Neural cell (in vitro differentiated cells): Measurements from ENCODE around the gene COASY. TPM values are rescaled to one million over a fixed set of nuclear protein-coding genes. Genes with fewer than 3 reads are reported as not detected.
A peak's percentile ranks its signal among the peaks of the same experiment; 100 is the strongest.

ENCODE experiments used
- H2AFZ ChIP-seq: fragments of 200-600, 300-800 bp; sonication (generic), shearing (Covaris generic); 2 replicates; pipeline ENCODE4 v1.6.0; 2014; ENCODE audit warnings: low read depth, mild to moderate bottlenecking, antibody characterized with exemption, low read length, moderate library complexity
- H3F3A ChIP-seq: fragments of 200-600 bp; shearing (Covaris generic); 2 replicates; pipeline ENCODE4 v1.6.1; 2016; ENCODE audit warnings: mild to moderate bottlenecking, moderate library complexity, mixed read lengths, antibody characterized with exemption, low read length; ENCODE audit not compliant: insufficient read depth, poor library complexity, severe bottlenecking
- H3K27ac ChIP-seq: fragments of 200-600, 300-800 bp; sonication (generic), shearing (Covaris generic); 2 replicates; pipeline ENCODE4 v1.5.1; 2014; ENCODE audit warnings: mild to moderate bottlenecking, low read length, moderate library complexity
- H3K27me3 ChIP-seq: fragments of 300-800, 200-600 bp; sonication (generic), shearing (Covaris generic); 2 replicates; pipeline ENCODE4 v1.6.0; 2014; ENCODE audit warnings: mild to moderate bottlenecking, low read depth, low read length, moderate library complexity; ENCODE audit not compliant: insufficient read depth
- H3K36me3 ChIP-seq: fragments of 300-800, 200-600 bp; sonication (generic), shearing (Covaris generic); 2 replicates; pipeline ENCODE4 v1.5.1; 2014; ENCODE audit warnings: mild to moderate bottlenecking, antibody characterized with exemption, low read length, moderate library complexity; ENCODE audit not compliant: insufficient read depth
- H3K4me2 ChIP-seq: fragments of 300-800, 200-600 bp; sonication (generic), shearing (Covaris generic); 2 replicates; pipeline ENCODE4 v1.6.0; 2014; ENCODE audit warnings: mild to moderate bottlenecking, low read length
- H3K4me3 ChIP-seq: fragments of 300-800, 200-600 bp; sonication (generic), shearing (Covaris generic); 2 replicates; pipeline ENCODE4 v1.5.1; 2014; ENCODE audit warnings: mild to moderate bottlenecking, low read length, moderate library complexity
- H3K79me2 ChIP-seq: fragments of 200-600 bp; shearing (Covaris generic); replicated peaks from 2 replicates; pipeline ENCODE4 v1.6.0; 2014; ENCODE audit warnings: mild to moderate bottlenecking, low read length, moderate library complexity; ENCODE audit not compliant: insufficient read depth
- H3K9ac ChIP-seq: fragments of 300-800, 200-600 bp; sonication (generic), shearing (Covaris generic); 2 replicates; pipeline ENCODE4 v1.6.1; 2016; ENCODE audit warnings: mild to moderate bottlenecking, low read length, mixed read lengths
- H3K9me2 ChIP-seq: fragments of 200-600 bp; shearing (Covaris generic); 2 replicates; pipeline ENCODE4 v1.6.1; 2016; ENCODE audit warnings: mild to moderate bottlenecking, low read length, mixed read lengths; ENCODE audit not compliant: insufficient read depth
- H3K9me3 ChIP-seq: fragments of 200-600, 300-800 bp; sonication (generic), shearing (Covaris generic); 2 replicates; pipeline ENCODE4 v1.6.1; 2016; ENCODE audit warnings: mild to moderate bottlenecking, mixed run types, low read length, moderate library complexity, mixed read lengths
- H4K20me1 ChIP-seq: fragments of 200-600 bp; shearing (Covaris generic); 2 replicates; pipeline ENCODE4 v1.6.1; 2016; ENCODE audit warnings: mild to moderate bottlenecking, mixed run types; ENCODE audit not compliant: insufficient read depth
- EP300 ChIP-seq: fragments of 450-650 bp; conservative IDR thresholded peaks from 2 replicates; pipeline ENCODE4 v1.6.1; 2014; ENCODE audit warnings: antibody characterized with exemption, mild to moderate bottlenecking, moderate library complexity; ENCODE audit not compliant: poor library complexity, severe bottlenecking
- EZH2 ChIP-seq: fragments of 200-600, 300-800 bp; shearing (Covaris generic), sonication (generic); IDR thresholded peaks from 2 replicates; pipeline ENCODE4 v1.6.1; 2014; ENCODE audit warnings: antibody characterized with exemption, low read length, borderline replicate concordance, mild to moderate bottlenecking; ENCODE audit not compliant: insufficient read depth, poor library complexity, severe bottlenecking
- MXI1 ChIP-seq: fragments of 450-650 bp; conservative IDR thresholded peaks from 2 replicates; pipeline ENCODE4 v1.6.1; 2014; ENCODE audit warnings: antibody characterized with exemption, mild to moderate bottlenecking; ENCODE audit not compliant: poor library complexity, severe bottlenecking
- POLR2AphosphoS5 ChIP-seq: IDR thresholded peaks from 2 replicates; pipeline ENCODE4 v1.6.1; 2012
- RAD21 ChIP-seq: fragments of 450-650 bp; conservative IDR thresholded peaks from 2 replicates; pipeline ENCODE4 v1.6.1; 2014; ENCODE audit warnings: antibody characterized with exemption, mild to moderate bottlenecking, moderate library complexity
- SMC3 ChIP-seq: fragments of 450-650 bp; conservative IDR thresholded peaks from 2 replicates; pipeline ENCODE4 v1.6.1; 2014; ENCODE audit warnings: antibody characterized with exemption, mild to moderate bottlenecking, moderate library complexity; ENCODE audit not compliant: poor library complexity
- TAF1 ChIP-seq: IDR thresholded peaks from 2 replicates; pipeline ENCODE4 v1.6.1; 2012; ENCODE audit warnings: low read depth
- polyA plus RNA-seq: library from polyadenylated mRNA; depleted of rRNA; stranded (reverse); fragments of >200 nt; gene quantifications from 2 replicates; pipeline ENCODE4 v1.2.3, GENCODE V29; 2014
- TF ChIP-seq, protein P1 (sequence below): fragments of 450-650 bp; IDR thresholded peaks from 2 replicates; pipeline ENCODE4 v1.5.1; 2014; ENCODE audit warnings: antibody characterized with exemption, mild to moderate bottlenecking, moderate library complexity; ENCODE audit not compliant: poor library complexity, severe bottlenecking
- TF ChIP-seq, protein P2 (sequence below): IDR thresholded peaks from 2 replicates; pipeline ENCODE4 v1.6.1; 2012; ENCODE audit warnings: borderline replicate concordance

The COASY gene
- polyA plus RNA-seq, 1 donor from 2014 or later = 8.2 TPM

- Histone ChIP-seq H3K36me3 (no peaks in the 10 kb centered on the region), H3K9ac (peak overlapping the region; percentile 29), H3K4me3 (peak overlapping the region; percentile 52), H3K4me2 (no peak overlapping the region), H3K27me3 (no peaks in the 10 kb centered on the region), H3K9me2 (no peaks in the 10 kb centered on the region), H4K20me1 (no peaks in the 10 kb centered on the region), H3F3A (no peaks in the 10 kb centered on the region), H3K79me2 (no peaks in the 10 kb centered on the region), H2AFZ (no peak overlapping the region), H3K9me3 (no peaks in the 10 kb centered on the region), H3K27ac (no peak overlapping the region)
- TF ChIP-seq MXI1 = no peak
- TF ChIP-seq RAD21 = peak; percentile 10
- TF ChIP-seq, protein P1, sequence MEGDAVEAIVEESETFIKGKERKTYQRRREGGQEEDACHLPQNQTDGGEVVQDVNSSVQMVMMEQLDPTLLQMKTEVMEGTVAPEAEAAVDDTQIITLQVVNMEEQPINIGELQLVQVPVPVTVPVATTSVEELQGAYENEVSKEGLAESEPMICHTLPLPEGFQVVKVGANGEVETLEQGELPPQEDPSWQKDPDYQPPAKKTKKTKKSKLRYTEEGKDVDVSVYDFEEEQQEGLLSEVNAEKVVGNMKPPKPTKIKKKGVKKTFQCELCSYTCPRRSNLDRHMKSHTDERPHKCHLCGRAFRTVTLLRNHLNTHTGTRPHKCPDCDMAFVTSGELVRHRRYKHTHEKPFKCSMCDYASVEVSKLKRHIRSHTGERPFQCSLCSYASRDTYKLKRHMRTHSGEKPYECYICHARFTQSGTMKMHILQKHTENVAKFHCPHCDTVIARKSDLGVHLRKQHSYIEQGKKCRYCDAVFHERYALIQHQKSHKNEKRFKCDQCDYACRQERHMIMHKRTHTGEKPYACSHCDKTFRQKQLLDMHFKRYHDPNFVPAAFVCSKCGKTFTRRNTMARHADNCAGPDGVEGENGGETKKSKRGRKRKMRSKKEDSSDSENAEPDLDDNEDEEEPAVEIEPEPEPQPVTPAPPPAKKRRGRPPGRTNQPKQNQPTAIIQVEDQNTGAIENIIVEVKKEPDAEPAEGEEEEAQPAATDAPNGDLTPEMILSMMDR = peak; percentile 63
These were observed 30.2 kb upstream of the COASY start for GRCh38 chr17:42531455-42532354.

DNA sequence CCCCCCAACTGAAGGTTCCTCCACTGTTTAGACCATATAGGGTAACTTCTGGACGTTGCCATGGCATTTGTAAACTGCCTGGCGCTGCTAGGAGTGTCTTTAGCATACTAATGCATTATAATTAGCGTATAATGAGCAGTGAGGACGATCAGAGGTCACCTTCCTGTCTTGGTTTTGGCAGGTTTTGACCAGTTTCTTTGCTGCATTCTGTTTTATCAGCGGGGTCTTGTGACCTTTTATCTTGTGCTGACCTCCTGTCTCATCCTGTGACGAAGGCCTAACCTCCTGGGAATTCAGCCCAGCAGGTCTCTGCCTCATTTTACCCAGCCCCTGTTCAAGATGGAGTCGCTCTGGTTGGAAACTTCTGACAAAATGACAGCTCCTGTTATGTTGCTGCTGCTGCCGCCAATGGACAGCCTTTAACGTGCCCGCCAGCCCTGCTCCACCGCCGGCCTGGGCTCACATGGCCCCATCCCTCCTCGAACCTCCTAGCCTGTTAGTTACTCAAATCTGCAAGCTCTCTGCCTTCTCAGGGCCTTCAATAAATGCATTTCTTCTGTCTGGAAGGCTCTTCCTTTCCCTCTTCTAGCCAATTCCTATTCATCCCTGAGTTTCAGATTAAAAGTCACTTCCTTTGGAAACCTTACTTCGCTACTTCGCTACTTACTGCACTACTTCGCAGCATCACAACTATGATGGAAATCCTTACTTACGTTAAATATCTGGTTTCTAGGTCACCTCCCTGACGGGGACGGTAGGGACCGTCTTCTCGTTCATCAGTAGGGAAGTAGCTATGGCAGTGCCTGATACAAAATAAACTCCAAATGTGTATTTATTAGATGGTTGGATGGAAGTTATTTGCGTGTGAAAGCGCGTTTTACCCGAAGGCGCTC lies 26.5 kb upstream of the COASY start:
- Histone ChIP-seq H3K27me3 (no peaks in the 10 kb centered on the region), H4K20me1 (no peaks in the 10 kb centered on the region), H3K9me3 (no peaks in the 10 kb centered on the region), H3K9me2 (no peaks in the 10 kb centered on the region), H3K36me3 (no peaks in the 10 kb centered on the region), H3K4me3 (peak overlapping the region; percentile 65), H3K9ac (peak overlapping the region; percentile 68), H3K4me2 (no peak overlapping the region), H3K27ac (no peak overlapping the region), H3F3A (no peaks in the 10 kb centered on the region), H3K79me2 (no peaks in the 10 kb centered on the region), H2AFZ (no peak overlapping the region)
- TF ChIP-seq, protein P1 = no peak
- TF ChIP-seq TAF1 (no peak), POLR2AphosphoS5 (no peak), EZH2 (no peak), SMC3 (no peak), EP300 (no peak), MXI1 (no peak), RAD21 (no peak)
- TF ChIP-seq, protein P2, sequence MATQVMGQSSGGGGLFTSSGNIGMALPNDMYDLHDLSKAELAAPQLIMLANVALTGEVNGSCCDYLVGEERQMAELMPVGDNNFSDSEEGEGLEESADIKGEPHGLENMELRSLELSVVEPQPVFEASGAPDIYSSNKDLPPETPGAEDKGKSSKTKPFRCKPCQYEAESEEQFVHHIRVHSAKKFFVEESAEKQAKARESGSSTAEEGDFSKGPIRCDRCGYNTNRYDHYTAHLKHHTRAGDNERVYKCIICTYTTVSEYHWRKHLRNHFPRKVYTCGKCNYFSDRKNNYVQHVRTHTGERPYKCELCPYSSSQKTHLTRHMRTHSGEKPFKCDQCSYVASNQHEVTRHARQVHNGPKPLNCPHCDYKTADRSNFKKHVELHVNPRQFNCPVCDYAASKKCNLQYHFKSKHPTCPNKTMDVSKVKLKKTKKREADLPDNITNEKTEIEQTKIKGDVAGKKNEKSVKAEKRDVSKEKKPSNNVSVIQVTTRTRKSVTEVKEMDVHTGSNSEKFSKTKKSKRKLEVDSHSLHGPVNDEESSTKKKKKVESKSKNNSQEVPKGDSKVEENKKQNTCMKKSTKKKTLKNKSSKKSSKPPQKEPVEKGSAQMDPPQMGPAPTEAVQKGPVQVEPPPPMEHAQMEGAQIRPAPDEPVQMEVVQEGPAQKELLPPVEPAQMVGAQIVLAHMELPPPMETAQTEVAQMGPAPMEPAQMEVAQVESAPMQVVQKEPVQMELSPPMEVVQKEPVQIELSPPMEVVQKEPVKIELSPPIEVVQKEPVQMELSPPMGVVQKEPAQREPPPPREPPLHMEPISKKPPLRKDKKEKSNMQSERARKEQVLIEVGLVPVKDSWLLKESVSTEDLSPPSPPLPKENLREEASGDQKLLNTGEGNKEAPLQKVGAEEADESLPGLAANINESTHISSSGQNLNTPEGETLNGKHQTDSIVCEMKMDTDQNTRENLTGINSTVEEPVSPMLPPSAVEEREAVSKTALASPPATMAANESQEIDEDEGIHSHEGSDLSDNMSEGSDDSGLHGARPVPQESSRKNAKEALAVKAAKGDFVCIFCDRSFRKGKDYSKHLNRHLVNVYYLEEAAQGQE = no peak
